LNCAP (cell line): ENCODE data around the gene MAGEA9.
"Not testable (repeated sequence)": the region's sequence is repeated elsewhere in the genome, so short reads cannot be mapped to it uniquely, and the experiment has no call there.

Experiments
- CTCF ChIP-seq: fragments of 450-650 bp; IDR thresholded peaks from 2 replicates; pipeline ENCODE4 v1.5.1; 2017; ENCODE audit warnings: mild to moderate bottlenecking

MAGEA9 gene

GRCh38 chrX:149781727-149782126 lies at the start of gene MAGEA9:
MAGEA9 (plus strand) TSS chrX:149781930; CDS start chrX:149786211, 4,281 bp downstream.
- TF ChIP-seq CTCF = not testable (repeated sequence)

DNA sequence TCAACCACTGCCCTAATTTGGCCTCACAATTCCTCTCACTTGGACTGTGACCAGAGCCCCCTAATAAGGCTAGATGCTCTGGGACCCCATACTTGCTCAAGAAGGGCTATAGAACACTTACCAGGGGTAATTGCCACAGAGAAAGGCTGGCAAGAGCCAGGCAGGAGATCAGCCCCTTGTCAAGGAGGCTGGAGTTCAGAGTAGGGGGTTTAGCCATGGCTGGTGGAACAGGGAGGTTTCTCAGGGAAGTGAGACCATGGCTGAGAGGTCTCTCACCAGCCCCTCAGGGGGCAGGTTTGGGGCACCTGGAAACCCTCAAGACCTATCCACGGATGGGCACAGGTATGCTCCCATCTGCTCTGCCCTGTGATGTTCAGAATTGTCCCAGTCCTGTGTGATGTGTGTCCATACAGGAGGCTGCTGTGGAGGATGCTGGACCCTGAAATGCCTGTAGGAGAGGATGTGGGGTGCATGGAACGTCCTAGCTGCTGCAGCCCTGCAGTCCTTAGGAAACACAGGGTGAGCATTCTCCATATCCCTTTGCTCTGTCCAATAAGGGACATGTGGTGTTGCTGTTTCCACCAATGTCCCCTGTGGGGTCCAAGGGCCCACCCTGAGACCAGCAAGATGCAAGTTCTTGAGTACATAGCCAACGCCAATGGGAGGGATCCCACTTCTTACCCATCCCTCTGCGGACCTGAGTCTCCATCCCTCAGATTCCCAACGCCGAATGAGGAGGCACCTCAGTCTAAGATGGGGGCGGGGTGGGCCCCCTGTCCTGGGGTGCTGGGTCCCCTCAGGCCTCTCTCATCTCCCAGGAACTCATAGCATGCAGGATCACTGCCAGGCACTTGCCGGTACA lies 24.3 kb upstream of the MAGEA9 start:
- TF ChIP-seq CTCF = no peak

DNA sequence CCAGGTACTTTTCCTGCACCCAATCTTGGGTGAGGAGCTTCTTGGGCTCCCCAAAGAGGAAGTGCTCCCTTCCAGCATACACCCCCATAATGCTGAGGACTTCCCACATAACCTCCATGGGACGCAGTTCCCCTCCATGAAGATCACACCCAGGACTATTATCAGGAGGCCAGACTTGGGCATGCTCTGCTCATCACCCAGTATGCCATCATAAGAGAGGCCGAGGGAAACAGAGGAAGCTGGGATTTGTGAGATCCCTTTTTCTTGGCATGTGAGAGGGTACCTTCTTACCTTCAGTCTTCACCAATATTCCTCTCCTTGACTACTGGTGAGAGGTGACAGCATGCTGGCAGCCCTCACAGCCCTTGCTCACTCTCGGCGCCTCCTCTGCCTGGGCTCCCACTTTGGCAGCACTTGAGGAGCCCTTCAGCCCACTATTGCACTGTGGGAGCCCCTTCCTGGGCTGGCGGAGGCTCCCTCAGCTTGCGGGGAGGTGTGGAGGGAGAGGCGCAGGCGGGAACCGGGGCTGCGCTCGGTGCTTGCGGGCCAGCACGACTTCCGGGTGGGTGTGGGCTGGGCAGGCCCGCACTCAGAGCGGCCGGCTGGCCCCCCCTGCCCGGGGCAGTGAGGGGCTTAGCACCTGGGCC lies 23.5 kb upstream of the MAGEA9 start:
- TF ChIP-seq CTCF = no peak

- no peak for TF ChIP-seq CTCF
These were observed 21.9 kb upstream of the MAGEA9 start for GRCh38 chrX:149759824-149760223.

DNA sequence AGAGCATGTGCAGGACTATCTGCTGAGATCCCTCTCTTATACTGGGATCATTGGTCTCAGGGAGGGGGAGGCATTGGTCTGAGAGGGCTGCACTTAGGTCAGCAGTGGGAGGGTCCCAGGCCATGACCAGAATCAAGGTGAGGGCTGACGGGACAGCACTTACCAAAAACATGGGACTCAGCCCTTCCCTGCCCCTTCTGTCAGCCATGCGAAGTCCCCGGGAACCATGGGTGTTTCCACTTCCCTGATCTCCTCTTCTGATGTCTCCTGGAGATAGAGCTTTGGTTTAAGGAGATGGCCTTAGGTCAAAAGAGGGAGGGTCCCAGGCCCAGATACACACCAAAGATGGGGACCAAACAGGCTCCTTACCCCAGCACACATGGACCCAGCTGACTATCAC lies 20.8 kb upstream of the MAGEA9 start:
- TF ChIP-seq CTCF = no peak

GRCh38 chrX:149762696-149763614 lies 18.8 kb upstream of the MAGEA9 start:
- TF ChIP-seq CTCF = no peak

GRCh38 chrX:149773768-149774167 lies 8.0 kb upstream of the MAGEA9 start, which contains the start of gene HSFX1:
HSFX1 (plus strand) TSS chrX:149774068; CDS start chrX:149774682, 614 bp downstream.
- not testable (repeated sequence) for TF ChIP-seq CTCF
